H9 (cell line): ENCODE measurements around the gene FBXW4. TPM values are rescaled to one million over a fixed set of nuclear protein-coding genes. Genes with fewer than 3 reads are reported as not detected.
A peak's percentile ranks its signal among the peaks of the same experiment; 100 is the strongest.

Experiments used
- DNase-seq: peaks from one replicate; pipeline ENCODE4 v3.0.0-alpha.2; 2017
- H2AFZ ChIP-seq: one replicate; pipeline ENCODE4 v1.6.1; 2013; ENCODE audit warnings: mild to moderate bottlenecking, low read length, control low read depth, moderate library complexity
- H2AK5ac ChIP-seq: 2 replicates; pipeline ENCODE4 v1.6.1; 2013; ENCODE audit warnings: low read length, control low read depth, mixed read lengths; ENCODE audit not compliant: insufficient read length
- H2BK120ac ChIP-seq: one replicate; pipeline ENCODE4 v1.6.1; 2013; ENCODE audit warnings: low read depth, mild to moderate bottlenecking, low read length, control low read depth, inconsistent platforms; ENCODE audit not compliant: poor library complexity, severe bottlenecking
- H2BK12ac ChIP-seq: 2 replicates; pipeline ENCODE4 v1.6.1; 2013; ENCODE audit warnings: low read length, control low read depth, mixed read lengths, low read depth; ENCODE audit not compliant: insufficient read length
- H2BK15ac ChIP-seq: 2 replicates; pipeline ENCODE4 v1.6.1; 2013; ENCODE audit warnings: low read depth, low read length, control low read depth
- H2BK20ac ChIP-seq: one replicate; pipeline ENCODE4 v1.6.1; 2013; ENCODE audit warnings: low read depth, mild to moderate bottlenecking, low read length, control low read depth, inconsistent platforms; ENCODE audit not compliant: poor library complexity, severe bottlenecking
- H2BK5ac ChIP-seq: 2 replicates; pipeline ENCODE4 v1.6.1; 2013; ENCODE audit warnings: low read length, control low read depth, mixed read lengths; ENCODE audit not compliant: insufficient read length
- H3K14ac ChIP-seq: 2 replicates; pipeline ENCODE4 v1.6.1; 2013; ENCODE audit warnings: low read length, control low read depth; ENCODE audit not compliant: insufficient read depth
- H3K18ac ChIP-seq: 2 replicates; pipeline ENCODE4 v1.6.1; 2013; ENCODE audit warnings: low read depth, mild to moderate bottlenecking, mixed read lengths, low read length, control low read depth; ENCODE audit not compliant: insufficient read length
- H3K23ac ChIP-seq: 2 replicates; pipeline ENCODE4 v1.6.1; 2013; ENCODE audit warnings: low read length, control low read depth, mixed read lengths, low read depth; ENCODE audit not compliant: insufficient read length
- H3K23me2 ChIP-seq: 2 replicates; pipeline ENCODE4 v1.6.1; 2013; ENCODE audit warnings: low read depth, mild to moderate bottlenecking, mixed read lengths, low read length, control low read depth; ENCODE audit not compliant: insufficient read length, poor library complexity, severe bottlenecking
- H3K27ac ChIP-seq: 2 replicates; pipeline ENCODE4 v1.5.1; 2013; ENCODE audit warnings: low read length, control low read depth, mixed read lengths, low read depth; ENCODE audit not compliant: insufficient read length
- H3K27me3 ChIP-seq: 2 replicates; pipeline ENCODE4 v1.6.1; 2013; ENCODE audit warnings: low read length, control low read depth, inconsistent platforms; ENCODE audit not compliant: insufficient read depth
- H3K4ac ChIP-seq: 2 replicates; pipeline ENCODE4 v1.6.1; 2013; ENCODE audit warnings: low read depth, mild to moderate bottlenecking, control low read depth, inconsistent platforms, low read length, moderate library complexity
- H3K4me1 ChIP-seq: 2 replicates; pipeline ENCODE4 v1.6.1; 2013; ENCODE audit warnings: low read length, control low read depth, inconsistent platforms; ENCODE audit not compliant: insufficient read depth
- H3K4me2 ChIP-seq: 2 replicates; pipeline ENCODE4 v1.6.1; 2013; ENCODE audit warnings: low read length, control low read depth, mixed read lengths; ENCODE audit not compliant: insufficient read length, insufficient read depth
- H3K56ac ChIP-seq: 2 replicates; pipeline ENCODE4 v1.6.1; 2013; ENCODE audit warnings: low read depth, mild to moderate bottlenecking, mixed read lengths, low read length, control low read depth; ENCODE audit not compliant: insufficient read length
- H3K79me1 ChIP-seq: 2 replicates; pipeline ENCODE4 v1.6.1; 2013; ENCODE audit warnings: low read depth, mild to moderate bottlenecking, moderate library complexity, low read length, control low read depth, inconsistent platforms; ENCODE audit not compliant: insufficient read depth, poor library complexity, severe bottlenecking
- H3K79me2 ChIP-seq: 2 replicates; pipeline ENCODE4 v1.6.1; 2013; ENCODE audit warnings: low read length, control low read depth, inconsistent platforms; ENCODE audit not compliant: insufficient read depth
- H3K9ac ChIP-seq: 2 replicates; pipeline ENCODE4 v1.6.1; 2013; ENCODE audit warnings: low read length, control low read depth, mixed read lengths; ENCODE audit not compliant: insufficient read length; ENCODE audit errors: extremely low read depth
- H3K9me3 ChIP-seq: one replicate; pipeline ENCODE4 v1.6.1; 2013; ENCODE audit warnings: low read depth, low read length, inconsistent platforms; ENCODE audit not compliant: control insufficient read depth
- H3T11ph ChIP-seq: one replicate; pipeline ENCODE4 v1.6.1; 2013; ENCODE audit warnings: mild to moderate bottlenecking, low read length, control low read depth, inconsistent platforms
- H4K20me1 ChIP-seq: one replicate; pipeline ENCODE4 v1.6.1; 2013; ENCODE audit not compliant: control insufficient read depth, insufficient read length, insufficient read depth
- H4K5ac ChIP-seq: 2 replicates; pipeline ENCODE4 v1.6.1; 2013; ENCODE audit warnings: low read depth, mild to moderate bottlenecking, mixed read lengths, low read length, control low read depth; ENCODE audit not compliant: insufficient read length
- H4K8ac ChIP-seq: replicated peaks from 2 replicates; pipeline ENCODE4 v1.6.1; 2013; ENCODE audit warnings: low read length, control low read depth, mixed read lengths, low read depth; ENCODE audit not compliant: insufficient read length
- H4K91ac ChIP-seq: 2 replicates; pipeline ENCODE4 v1.6.1; 2013; ENCODE audit warnings: low read depth, mild to moderate bottlenecking, moderate library complexity, mixed read lengths, low read length, control low read depth; ENCODE audit not compliant: insufficient read length
- H3K27ac Mint-ChIP-seq, 3 experiments: 2 replicates in 2 of 3; 3 replicates in 1 of 3; pipeline ENCODE4 v1.8.0; 2020 to 2021; ENCODE audit warnings: mixed read lengths in 3 of 3, mild to moderate bottlenecking in 1 of 3, moderate library complexity in 1 of 3
- H3K27me3 Mint-ChIP-seq: 2 replicates; pipeline ENCODE4 v1.8.0; 2021; ENCODE audit warnings: low read depth, mild to moderate bottlenecking, moderate library complexity, mixed read lengths
- H3K36me3 Mint-ChIP-seq, 3 experiments: 2 replicates in 2 of 3; 3 replicates in 1 of 3; pipeline ENCODE4 v1.8.0; 2020 to 2021; ENCODE audit warnings: low read depth in 3 of 3, mixed read lengths in 3 of 3; ENCODE audit not compliant: insufficient read depth in 1 of 3
- H3K4me1 Mint-ChIP-seq, 2 experiments: 2 replicates each; pipeline ENCODE4 v1.8.0; 2020; ENCODE audit warnings: mixed read lengths in 2 of 2
- H3K4me3 Mint-ChIP-seq, 2 experiments: 2 replicates in 1 of 2; 3 replicates in 1 of 2; pipeline ENCODE4 v1.8.0; 2020 to 2021; ENCODE audit warnings: mild to moderate bottlenecking in 2 of 2, mixed read lengths in 2 of 2, moderate library complexity in 1 of 2
- H3K9me3 Mint-ChIP-seq, 2 experiments: 2 replicates in 1 of 2; 3 replicates in 1 of 2; pipeline ENCODE4 v1.8.0; 2020; ENCODE audit warnings: mild to moderate bottlenecking in 2 of 2, mixed read lengths in 2 of 2, moderate library complexity in 1 of 2
- WGBS: extraction: QIAGEN DNeasy Blood & Tissue Kit; methylation state at CpG from one replicate; pipeline ENCODE4 v1.1.7; 2013; ENCODE audit warnings: missing lambda C conversion rate, low lambda C conversion rate, mixed read lengths; ENCODE audit not compliant: insufficient read length; ENCODE audit errors: extremely low coverage; 5-methylcytosine and 5-hydroxymethylcytosine counted together
- total RNA-seq: library from RNA; stranded (reverse); gene quantifications from 2 replicates; pipeline ENCODE4 v1.2.1, GENCODE V29; 2021
- TF ChIP-seq, protein P1 (sequence below): fragments of 200-600 bp; sonication (generic); conservative IDR thresholded peaks from 3 replicates; pipeline ENCODE4 v1.8.0; 2021; ENCODE audit warnings: antibody characterized with exemption, mild to moderate bottlenecking

Gene FBXW4
- total RNA-seq, 1 experiment from 2014 or later: 41.6 TPM

GRCh38 chr10:101683276-101683675, 11.7 kb downstream of the FBXW4 start:
- Histone ChIP-seq H3T11ph (no peak overlapping the region), H3K27me3 (no peaks in the 10 kb centered on the region), H4K5ac (no peak overlapping the region), H2BK15ac (no peak overlapping the region), H2BK20ac (no peak overlapping the region), H2BK120ac (no peak overlapping the region), H2BK12ac (no peak overlapping the region), H3K14ac (no peak overlapping the region), H3K79me2 (no peaks in the 10 kb centered on the region), H3K9ac (no peak overlapping the region), H3K23ac (no peak overlapping the region), H3K27ac (no peak overlapping the region), H3K4me2 (no peak overlapping the region), H3K4ac (no peak overlapping the region), H3K56ac (no peak overlapping the region), H4K91ac (no peak overlapping the region), H3K79me1 (peaks cover 3% of the 10 kb centered on the region), H4K8ac (no peak overlapping the region), H3K4me1 (no peaks in the 10 kb centered on the region), H3K9me3 (no peaks in the 10 kb centered on the region), H4K20me1 (no peaks in the 10 kb centered on the region), H2BK5ac (no peak overlapping the region), H3K18ac (no peak overlapping the region), H2AFZ (no peak overlapping the region), H2AK5ac (no peak overlapping the region), H3K23me2 (no peaks in the 10 kb centered on the region)
- WGBS: no CpG with 5 or more reads among the region's 3 CpGs
- no peak overlapping the region for H3K4me3 Mint-ChIP-seq
- TF ChIP-seq, protein P1, sequence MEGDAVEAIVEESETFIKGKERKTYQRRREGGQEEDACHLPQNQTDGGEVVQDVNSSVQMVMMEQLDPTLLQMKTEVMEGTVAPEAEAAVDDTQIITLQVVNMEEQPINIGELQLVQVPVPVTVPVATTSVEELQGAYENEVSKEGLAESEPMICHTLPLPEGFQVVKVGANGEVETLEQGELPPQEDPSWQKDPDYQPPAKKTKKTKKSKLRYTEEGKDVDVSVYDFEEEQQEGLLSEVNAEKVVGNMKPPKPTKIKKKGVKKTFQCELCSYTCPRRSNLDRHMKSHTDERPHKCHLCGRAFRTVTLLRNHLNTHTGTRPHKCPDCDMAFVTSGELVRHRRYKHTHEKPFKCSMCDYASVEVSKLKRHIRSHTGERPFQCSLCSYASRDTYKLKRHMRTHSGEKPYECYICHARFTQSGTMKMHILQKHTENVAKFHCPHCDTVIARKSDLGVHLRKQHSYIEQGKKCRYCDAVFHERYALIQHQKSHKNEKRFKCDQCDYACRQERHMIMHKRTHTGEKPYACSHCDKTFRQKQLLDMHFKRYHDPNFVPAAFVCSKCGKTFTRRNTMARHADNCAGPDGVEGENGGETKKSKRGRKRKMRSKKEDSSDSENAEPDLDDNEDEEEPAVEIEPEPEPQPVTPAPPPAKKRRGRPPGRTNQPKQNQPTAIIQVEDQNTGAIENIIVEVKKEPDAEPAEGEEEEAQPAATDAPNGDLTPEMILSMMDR: no peak
- H3K9me3 Mint-ChIP-seq: no peaks in the 10 kb centered on the region; a peak in 1 of 5 replicates
- peaks cover 18 to 20% of the 10 kb centered on the region in 2 experiments for H3K4me1 Mint-ChIP-seq
- H3K27ac Mint-ChIP-seq: peak overlapping the region in 1 of 3 experiments; percentile 83; a peak in 2 of 7 replicates
- no peak for DNase-seq
- H3K36me3 Mint-ChIP-seq: peaks cover 0 to 3% (median 0%) of the 10 kb centered on the region in 3 experiments; a peak in 1 of 7 replicates
- H3K27me3 Mint-ChIP-seq: no peaks in the 10 kb centered on the region
